ENCODE data around the gene RAPGEFL1.

DNA sequence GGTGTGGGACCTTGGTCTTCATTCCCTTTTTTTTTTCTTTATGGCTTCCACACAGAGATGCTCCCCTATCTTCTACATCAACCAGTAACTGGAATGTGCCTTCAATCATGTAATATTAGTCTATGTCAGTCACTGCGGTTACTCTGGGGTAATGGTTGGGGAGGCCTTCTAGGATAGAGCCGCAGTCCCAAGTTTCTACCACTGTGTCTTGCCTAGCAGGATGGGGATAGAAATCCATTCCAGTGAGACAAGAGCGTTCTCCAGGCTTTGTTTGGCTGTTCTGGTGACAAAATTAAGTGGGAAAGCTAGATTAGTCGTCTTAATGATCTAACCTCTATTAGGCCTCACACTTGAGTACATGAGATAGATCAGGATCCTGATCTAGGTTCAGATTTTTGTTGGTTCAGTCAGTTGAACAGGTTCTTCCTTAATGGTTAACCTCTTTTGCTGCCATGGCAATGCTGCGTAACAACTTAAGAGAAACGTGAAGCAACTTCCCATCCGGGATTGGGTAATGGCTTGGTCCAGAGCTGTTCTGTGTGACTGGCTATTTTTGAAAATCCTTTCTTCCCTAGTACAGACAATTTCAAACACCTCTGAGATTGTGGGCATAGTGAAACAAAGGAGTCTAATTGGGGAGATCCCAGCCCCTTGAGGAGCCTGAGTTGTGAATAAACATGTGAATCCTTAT lies 46.8 kb upstream of the RAPGEFL1 start:
- TF ChIP-seq, protein P1, sequence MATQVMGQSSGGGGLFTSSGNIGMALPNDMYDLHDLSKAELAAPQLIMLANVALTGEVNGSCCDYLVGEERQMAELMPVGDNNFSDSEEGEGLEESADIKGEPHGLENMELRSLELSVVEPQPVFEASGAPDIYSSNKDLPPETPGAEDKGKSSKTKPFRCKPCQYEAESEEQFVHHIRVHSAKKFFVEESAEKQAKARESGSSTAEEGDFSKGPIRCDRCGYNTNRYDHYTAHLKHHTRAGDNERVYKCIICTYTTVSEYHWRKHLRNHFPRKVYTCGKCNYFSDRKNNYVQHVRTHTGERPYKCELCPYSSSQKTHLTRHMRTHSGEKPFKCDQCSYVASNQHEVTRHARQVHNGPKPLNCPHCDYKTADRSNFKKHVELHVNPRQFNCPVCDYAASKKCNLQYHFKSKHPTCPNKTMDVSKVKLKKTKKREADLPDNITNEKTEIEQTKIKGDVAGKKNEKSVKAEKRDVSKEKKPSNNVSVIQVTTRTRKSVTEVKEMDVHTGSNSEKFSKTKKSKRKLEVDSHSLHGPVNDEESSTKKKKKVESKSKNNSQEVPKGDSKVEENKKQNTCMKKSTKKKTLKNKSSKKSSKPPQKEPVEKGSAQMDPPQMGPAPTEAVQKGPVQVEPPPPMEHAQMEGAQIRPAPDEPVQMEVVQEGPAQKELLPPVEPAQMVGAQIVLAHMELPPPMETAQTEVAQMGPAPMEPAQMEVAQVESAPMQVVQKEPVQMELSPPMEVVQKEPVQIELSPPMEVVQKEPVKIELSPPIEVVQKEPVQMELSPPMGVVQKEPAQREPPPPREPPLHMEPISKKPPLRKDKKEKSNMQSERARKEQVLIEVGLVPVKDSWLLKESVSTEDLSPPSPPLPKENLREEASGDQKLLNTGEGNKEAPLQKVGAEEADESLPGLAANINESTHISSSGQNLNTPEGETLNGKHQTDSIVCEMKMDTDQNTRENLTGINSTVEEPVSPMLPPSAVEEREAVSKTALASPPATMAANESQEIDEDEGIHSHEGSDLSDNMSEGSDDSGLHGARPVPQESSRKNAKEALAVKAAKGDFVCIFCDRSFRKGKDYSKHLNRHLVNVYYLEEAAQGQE (IDR thresholded peaks at IDR 0.05; ENCODE audit: insufficient read depth in 1 of 2, low read depth in 2 of 2, low read length in 2 of 2): no peak
- TF ChIP-seq SIN3A (IDR thresholded peaks at IDR 0.05; ENCODE audit: borderline replicate concordance, insufficient read depth, low read length): no peak
- no peak for TF ChIP-seq TAF1 (IDR thresholded peaks at IDR 0.05; ENCODE audit: borderline replicate concordance, insufficient read depth, low read length)
- TF ChIP-seq POLR2AphosphoS5 (IDR thresholded peaks at IDR 0.05; ENCODE audit: low read depth, low read length): no peak
- no peak for TF ChIP-seq FOXP2 (optimal IDR thresholded peaks at IDR 0.05; ENCODE audit: borderline replicate concordance, extremely low read depth, extremely low read length, insufficient read depth)

Measured in PFSK-1 (cell line).